Osteoblast (primary cell): ENCODE data around the gene PLXNB2. TPM values are rescaled to one million over a fixed set of nuclear protein-coding genes. Genes with fewer than 3 reads are reported as not detected.

ENCODE experiments used
- DNase-seq: peaks from one replicate; pipeline ENCODE4 v3.0.0; 2011; ENCODE audit warnings: low spot score, mixed read lengths; ENCODE audit not compliant: insufficient read length; ENCODE audit errors: missing footprints
- H2AFZ ChIP-seq: 2 replicates; pipeline ENCODE4 v1.6.0; 2011; ENCODE audit warnings: mild to moderate bottlenecking, low read length
- H3K27ac ChIP-seq: 2 replicates; pipeline ENCODE4 v1.5.1; 2011; ENCODE audit warnings: mild to moderate bottlenecking, low read depth, low read length, moderate library complexity
- H3K27me3 ChIP-seq: 2 replicates; pipeline ENCODE4 v1.6.0; 2012; ENCODE audit warnings: mild to moderate bottlenecking, control low read depth, inconsistent platforms, low read length, moderate library complexity; ENCODE audit not compliant: insufficient read depth
- H3K36me3 ChIP-seq: 2 replicates; pipeline ENCODE4 v1.5.1; 2011; ENCODE audit warnings: mild to moderate bottlenecking, low read length, control low read depth, moderate library complexity; ENCODE audit not compliant: insufficient read depth
- H3K4me1 ChIP-seq: 2 replicates; pipeline ENCODE4 v1.5.1; 2011; ENCODE audit warnings: mild to moderate bottlenecking, low read length, control low read depth, moderate library complexity; ENCODE audit not compliant: insufficient read depth
- H3K4me2 ChIP-seq: 2 replicates; pipeline ENCODE4 v1.6.0; 2011; ENCODE audit warnings: mild to moderate bottlenecking, low read length; ENCODE audit not compliant: insufficient read depth
- H3K4me3 ChIP-seq: fragments of 200-600 bp; sonication (generic); 3 replicates; pipeline ENCODE4 v1.5.1; 2012; ENCODE audit warnings: mild to moderate bottlenecking, low read length, inconsistent platforms; ENCODE audit not compliant: insufficient read depth
- H3K79me2 ChIP-seq: 2 replicates; pipeline ENCODE4 v1.6.0; 2012; ENCODE audit warnings: mild to moderate bottlenecking, low read length, control low read depth, inconsistent platforms; ENCODE audit not compliant: insufficient read depth
- H3K9me3 ChIP-seq: 2 replicates; pipeline ENCODE4 v1.5.1; 2011; ENCODE audit warnings: low read depth, low read length, control low read depth
- H4K20me1 ChIP-seq: 2 replicates; pipeline ENCODE4 v1.6.0; 2012; ENCODE audit warnings: mild to moderate bottlenecking, low read length, control low read depth; ENCODE audit not compliant: insufficient read depth
- total RNA-seq: library from RNA; depleted of rRNA; stranded (reverse); fragments of >200 nt; gene quantifications from 2 replicates; pipeline ENCODE4 v1.2.3, GENCODE V29; 2012
- TF ChIP-seq, protein P1 (sequence below): IDR thresholded peaks from 2 replicates; pipeline ENCODE4 v1.5.1; 2011; ENCODE audit warnings: mild to moderate bottlenecking, low read depth, low read length, moderate library complexity; ENCODE audit errors: extremely low read depth

The PLXNB2 gene
- total RNA-seq, 1 donor: 209 TPM

- Histone ChIP-seq H3K4me1 (no peaks in the 10 kb centered on the region), H3K4me2 (no peak overlapping the region), H2AFZ (no peak overlapping the region), H4K20me1 (peaks cover 32% of the 10 kb centered on the region), H3K79me2 (peaks cover 42% of the 10 kb centered on the region), H3K27ac (no peak overlapping the region), H3K36me3 (peaks cover 81% of the 10 kb centered on the region), H3K9me3 (no peaks in the 10 kb centered on the region), H3K27me3 (no peaks in the 10 kb centered on the region), H3K4me3 (no peak overlapping the region)
- TF ChIP-seq, protein P1, sequence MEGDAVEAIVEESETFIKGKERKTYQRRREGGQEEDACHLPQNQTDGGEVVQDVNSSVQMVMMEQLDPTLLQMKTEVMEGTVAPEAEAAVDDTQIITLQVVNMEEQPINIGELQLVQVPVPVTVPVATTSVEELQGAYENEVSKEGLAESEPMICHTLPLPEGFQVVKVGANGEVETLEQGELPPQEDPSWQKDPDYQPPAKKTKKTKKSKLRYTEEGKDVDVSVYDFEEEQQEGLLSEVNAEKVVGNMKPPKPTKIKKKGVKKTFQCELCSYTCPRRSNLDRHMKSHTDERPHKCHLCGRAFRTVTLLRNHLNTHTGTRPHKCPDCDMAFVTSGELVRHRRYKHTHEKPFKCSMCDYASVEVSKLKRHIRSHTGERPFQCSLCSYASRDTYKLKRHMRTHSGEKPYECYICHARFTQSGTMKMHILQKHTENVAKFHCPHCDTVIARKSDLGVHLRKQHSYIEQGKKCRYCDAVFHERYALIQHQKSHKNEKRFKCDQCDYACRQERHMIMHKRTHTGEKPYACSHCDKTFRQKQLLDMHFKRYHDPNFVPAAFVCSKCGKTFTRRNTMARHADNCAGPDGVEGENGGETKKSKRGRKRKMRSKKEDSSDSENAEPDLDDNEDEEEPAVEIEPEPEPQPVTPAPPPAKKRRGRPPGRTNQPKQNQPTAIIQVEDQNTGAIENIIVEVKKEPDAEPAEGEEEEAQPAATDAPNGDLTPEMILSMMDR: no peak
- DNase-seq: no peak
Measured at GRCh38 chr22:50281384-50281760, 26.1 kb downstream of the PLXNB2 start.

DNA sequence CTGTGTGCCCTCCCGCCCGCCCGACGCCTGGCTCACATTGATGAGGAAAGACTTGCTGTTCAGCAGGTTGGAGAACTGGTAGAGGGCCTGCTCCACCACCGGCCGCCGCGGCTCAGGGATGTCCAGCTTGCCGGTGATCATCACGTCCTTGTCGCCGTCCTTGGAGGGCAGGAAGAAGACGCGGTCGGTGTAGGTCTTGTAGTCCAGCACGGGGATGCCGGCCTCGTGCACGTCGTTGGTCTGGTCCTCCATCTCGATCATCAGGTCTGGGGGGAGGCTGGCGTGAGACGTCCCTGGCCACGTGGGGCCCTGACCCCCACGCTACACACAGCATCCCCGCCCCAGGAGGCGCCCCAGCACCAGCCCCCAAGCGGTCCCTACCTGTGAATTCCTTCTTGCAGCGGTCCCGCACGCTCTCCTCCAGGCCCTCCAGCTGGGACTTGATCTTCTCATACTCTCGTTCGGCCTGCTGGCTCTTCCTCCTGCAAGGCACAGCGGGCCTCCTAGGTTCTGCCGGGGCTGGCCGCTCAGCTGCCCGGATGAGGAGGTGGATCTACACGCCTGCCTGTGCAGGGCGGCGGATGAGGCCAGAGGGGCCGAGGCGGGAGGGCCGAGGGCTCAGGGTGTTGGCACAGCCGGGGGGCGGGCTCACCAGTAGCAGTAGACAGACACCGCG lies 26.6 kb downstream of the PLXNB2 start:
- TF ChIP-seq, protein P1: no peak
- H3K36me3 ChIP-seq: peaks cover 81% of the 10 kb centered on the region

DNA sequence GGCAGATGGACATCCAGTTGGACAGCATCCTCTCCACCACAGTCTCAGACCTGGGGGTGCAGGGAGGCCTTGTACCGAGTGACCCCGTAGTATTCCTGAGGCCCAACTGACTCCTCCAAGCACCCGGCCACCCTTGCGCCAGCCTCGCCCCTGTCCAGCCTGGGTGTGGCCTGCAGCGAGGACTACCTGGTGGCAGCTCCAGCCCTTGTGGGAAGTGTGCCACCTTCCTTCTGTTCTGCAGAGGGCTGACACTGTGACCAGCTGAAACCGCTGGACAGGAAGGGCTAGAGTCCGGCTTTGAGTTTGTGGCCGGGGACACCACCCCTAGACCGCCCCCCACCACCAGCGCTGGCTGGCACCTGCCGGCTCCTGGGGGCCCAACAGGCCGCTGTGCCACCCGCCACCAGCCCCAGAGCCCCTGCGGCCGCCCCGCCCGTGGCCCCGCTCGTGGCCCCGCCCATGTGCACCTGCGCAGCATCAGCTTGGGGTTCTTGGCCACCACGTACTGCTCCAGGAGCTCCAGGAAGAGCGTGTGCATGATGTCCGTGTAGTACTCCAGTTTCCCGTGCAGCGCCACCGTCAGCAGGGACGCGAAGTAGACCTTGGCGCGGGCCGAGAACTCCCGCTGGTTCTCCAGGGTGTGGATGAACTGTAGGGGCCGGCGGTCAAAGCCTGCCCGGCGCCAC lies 27.3 kb downstream of the PLXNB2 start:
- no peak overlapping the region for H3K27ac ChIP-seq
- peaks cover 33% of the 10 kb centered on the region for H4K20me1 ChIP-seq
- DNase-seq: no peak
- no peak overlapping the region for H3K4me3 ChIP-seq
- no peak overlapping the region for H2AFZ ChIP-seq
- H3K79me2 ChIP-seq: peaks cover 33% of the 10 kb centered on the region
- H3K4me2 ChIP-seq: no peak overlapping the region
- H3K36me3 ChIP-seq: peaks cover 85% of the 10 kb centered on the region
- no peaks in the 10 kb centered on the region for H3K9me3 ChIP-seq
- H3K27me3 ChIP-seq: no peaks in the 10 kb centered on the region
- H3K4me1 ChIP-seq: no peaks in the 10 kb centered on the region
- TF ChIP-seq, protein P1: no peak

More for the DNA sequence above, 26.6 kb downstream of the PLXNB2 start:
- H2AFZ ChIP-seq: no peak overlapping the region
- no peak overlapping the region for H3K4me3 ChIP-seq
- no peak overlapping the region for H3K27ac ChIP-seq
- H3K4me1 ChIP-seq: no peaks in the 10 kb centered on the region
- no peak for DNase-seq
- no peaks in the 10 kb centered on the region for H3K9me3 ChIP-seq
- H4K20me1 ChIP-seq: peaks cover 29% of the 10 kb centered on the region
- peaks cover 36% of the 10 kb centered on the region for H3K79me2 ChIP-seq
- no peaks in the 10 kb centered on the region for H3K27me3 ChIP-seq
- no peak overlapping the region for H3K4me2 ChIP-seq

- Histone ChIP-seq H3K4me1 (no peaks in the 10 kb centered on the region), H3K4me2 (no peak overlapping the region), H3K27ac (no peak overlapping the region), H2AFZ (no peak overlapping the region), H3K9me3 (no peaks in the 10 kb centered on the region), H3K79me2 (peaks cover 25% of the 10 kb centered on the region), H3K4me3 (no peak overlapping the region), H3K36me3 (peaks cover 83% of the 10 kb centered on the region), H3K27me3 (no peaks in the 10 kb centered on the region), H4K20me1 (peaks cover 36% of the 10 kb centered on the region)
- TF ChIP-seq, protein P1: no peak
- no peak for DNase-seq
Measured at GRCh38 chr22:50278956-50279619, 28.4 kb downstream of the PLXNB2 start.
